Activated CD4-positive, alpha-beta T cell treated with anti-CD3 and anti-CD28 coated beads for 48 hours (primary cell): ENCODE data around the gene KCNN4.

Experiments
- DNase-seq: peaks from one replicate; pipeline ENCODE4 v3.0.0-alpha.2; 2020

KCNN4 gene

DNA sequence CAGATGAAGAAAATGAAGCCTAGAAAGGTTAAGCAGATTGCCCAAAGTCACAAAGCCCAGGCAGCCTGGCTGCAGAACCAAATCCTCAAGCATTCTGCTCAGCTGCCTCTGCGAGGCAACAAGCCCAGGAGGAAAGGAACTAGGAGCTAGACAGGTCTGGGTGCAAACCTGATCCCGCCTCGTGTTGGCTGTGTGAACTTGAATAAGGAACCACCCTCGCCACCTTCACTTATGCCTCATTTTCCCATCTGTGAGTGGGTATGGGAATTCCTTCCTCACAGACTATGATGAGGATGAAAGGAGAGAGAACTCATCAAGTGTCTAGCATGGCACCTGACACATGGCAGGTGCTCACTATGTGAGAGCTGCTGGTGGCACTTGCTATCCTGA lies 32.6 kb downstream of the KCNN4 start:
- DNase-seq: no peak

DNA sequence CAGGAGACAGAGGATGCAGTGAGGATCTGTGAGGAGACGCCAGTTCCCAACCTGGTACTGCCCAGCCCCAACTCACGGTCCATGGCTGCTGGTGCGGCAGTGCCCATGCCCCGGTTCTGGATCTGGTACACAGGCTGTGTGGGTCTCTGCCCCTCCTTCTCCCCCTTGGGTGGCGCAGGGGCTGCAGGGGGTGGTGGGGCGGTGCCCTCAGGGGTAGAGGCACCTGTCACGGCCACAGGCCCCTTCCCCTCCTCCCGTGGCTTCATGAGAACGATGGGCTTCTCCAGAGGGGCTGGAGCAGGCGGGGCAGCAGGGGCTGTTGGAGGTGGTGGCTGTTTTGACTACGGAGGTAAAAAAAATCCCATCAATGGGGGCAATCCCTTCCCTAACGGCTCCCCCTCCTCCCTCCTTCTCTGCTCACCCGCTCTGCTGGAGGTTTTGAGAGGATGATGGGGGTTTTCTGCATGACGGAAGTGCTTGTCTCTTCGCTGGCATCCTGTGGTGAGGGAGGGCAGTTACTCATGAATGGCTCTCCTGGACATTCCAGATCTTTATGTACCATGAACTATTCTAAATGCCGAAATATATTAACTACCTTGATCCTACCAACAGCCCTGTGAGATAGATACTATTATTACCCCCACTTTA lies 33.1 kb downstream of the KCNN4 start:
- no peak for DNase-seq

DNA sequence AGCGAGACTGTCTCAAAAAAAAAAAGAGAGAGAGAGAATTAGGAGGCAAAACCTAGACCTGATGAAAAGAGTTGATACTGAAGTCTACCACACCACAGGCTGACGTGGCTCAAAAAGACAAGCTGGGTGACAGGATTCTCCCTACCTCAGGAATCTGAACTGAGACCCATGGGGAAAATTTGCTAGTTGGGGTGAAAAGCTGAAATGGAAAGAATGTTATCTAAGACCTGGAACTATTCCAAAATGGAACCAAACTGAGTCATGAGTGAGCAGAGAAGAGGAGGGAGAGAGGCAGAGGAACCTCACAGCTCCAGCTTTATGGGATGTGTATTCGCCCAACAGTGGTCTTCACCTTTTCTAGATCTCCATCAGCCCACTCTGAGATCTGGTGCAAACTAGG lies 37.7 kb downstream of the KCNN4 start:
- no peak for DNase-seq

DNA sequence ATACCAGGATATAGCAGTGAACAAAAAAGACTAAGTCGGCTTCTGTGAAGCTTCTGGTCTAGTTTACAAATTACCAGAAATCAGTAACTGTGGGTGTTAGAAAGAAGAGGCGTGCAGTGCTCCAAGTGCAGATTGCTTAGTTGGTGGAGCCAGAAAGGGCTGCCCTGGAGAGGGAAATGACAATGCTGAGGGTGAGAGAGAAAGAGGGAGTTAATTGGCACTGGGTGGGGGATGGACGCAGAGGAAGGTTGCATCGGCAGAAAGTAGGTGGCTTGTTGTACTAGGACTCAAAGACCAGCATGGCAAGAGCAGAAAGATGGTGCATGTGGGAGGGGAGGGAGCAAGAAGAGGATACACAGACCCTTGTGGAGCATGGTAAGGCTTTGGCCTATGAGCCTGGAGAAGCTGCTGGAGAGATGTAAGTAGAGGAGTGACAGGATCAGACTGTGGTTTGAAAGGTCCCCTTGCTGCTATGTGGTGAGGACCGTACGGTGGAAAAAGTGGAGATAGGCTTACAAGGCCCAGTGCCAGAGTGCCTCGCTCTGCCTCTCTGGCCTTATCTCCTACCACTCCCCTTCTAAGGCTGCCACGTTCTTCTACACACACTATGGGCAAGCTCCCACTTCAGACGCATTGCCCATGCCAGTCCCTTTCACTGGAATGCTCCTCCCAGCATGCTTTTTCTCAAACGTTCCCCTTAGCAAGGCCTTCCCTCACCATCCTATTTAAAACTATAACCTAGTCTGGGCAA lies 39.5 kb downstream of the KCNN4 start:
- no peak for DNase-seq

DNA sequence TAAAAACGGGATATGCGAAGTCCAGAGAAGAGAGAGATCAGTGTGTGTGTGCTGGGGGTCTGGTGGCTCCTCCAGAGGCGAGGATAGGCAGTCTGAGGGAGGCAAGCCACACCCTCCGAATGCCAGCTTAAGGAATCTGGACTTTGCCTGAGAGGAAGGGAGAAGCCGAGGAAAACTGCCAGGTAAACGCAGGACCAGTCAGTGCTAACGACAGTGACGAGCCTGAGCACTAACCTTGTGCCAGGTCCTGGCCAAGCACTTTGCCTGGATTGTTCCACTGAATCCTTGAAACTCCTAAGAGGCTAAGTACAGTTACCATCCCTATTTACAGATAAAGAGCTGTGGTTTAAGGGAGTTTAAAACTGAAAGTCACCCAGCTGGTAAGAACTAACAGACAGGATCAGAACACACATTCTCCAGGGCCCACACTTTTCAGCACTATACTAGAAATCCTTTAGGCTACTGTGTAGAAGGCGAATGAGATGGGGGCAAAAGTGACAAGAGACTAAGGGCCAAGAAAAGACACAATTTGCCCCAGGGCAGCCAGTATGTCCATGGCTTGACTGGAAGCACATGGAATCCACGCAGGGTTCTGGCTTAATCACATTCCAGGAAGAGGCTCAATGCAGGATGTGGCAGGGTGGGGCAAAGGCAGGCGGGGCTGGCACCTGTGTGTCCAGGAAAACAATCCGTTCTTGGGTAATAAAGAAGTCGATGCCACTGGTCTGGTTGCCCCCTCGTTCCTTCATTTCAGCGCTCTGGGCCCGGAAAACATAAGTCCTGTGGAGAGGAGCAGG lies 41.1 kb downstream of the KCNN4 start:
- DNase-seq: no peak

DNA sequence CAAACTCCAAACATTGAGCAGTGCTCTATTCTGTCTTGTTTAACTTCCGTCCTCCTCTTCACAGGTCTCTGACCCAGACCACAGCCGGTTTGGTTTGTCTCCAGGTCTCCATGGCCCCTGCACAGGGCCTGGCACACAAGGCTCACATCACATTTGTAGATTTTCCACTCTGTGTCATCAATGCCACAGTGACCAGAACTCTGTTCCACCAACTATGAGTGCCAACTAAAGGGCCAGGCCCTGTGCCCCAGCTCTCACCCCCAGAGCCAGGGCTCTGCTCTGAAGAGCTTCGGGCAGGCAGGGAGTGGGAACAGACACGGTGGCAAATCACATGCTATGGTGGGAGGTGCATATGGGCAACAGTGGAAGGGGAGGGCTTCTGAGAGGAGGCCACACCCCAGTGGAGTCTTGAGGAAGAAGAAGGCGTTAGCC lies 42.0 kb downstream of the KCNN4 start:
- DNase-seq: no peak

DNA sequence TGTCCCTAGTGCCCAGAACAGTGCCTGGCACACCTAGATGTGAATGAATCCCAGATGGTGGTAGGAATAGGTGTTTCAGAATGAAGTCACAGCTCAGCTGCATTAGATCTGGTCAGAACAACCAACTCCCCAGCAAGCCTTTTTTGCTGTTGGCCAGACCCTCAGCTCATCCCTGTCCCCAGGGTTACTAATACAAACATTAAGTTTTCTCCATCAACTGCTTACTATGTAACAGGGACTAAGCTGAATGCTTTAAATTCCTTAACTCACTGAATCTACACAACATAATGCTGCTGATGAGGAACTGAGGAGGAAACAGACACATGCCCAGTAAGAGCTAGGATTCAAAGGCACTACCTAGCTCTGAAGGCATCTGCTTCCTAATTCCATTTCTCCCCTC lies 44.8 kb downstream of the KCNN4 start:
- DNase-seq: no peak

DNA sequence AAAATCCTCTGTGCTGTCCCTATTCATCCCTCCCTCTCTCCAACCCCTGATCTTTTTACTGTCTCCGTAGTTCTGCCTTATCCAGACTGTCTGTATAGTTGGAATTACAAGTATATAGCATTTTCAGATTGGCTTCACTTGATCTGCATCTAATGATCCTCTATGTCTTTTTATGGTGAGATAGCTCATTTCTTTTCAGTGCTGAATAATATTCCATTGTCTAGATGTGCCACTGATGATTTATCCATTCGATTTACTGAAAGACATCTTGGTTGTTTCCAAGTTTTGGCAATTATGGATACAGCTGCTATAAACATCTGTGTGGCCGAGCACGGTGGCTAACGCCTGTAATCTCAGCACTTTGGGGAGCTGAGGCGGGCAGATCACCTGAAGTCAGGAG lies 45.8 kb downstream of the KCNN4 start:
- DNase-seq: no peak

DNA sequence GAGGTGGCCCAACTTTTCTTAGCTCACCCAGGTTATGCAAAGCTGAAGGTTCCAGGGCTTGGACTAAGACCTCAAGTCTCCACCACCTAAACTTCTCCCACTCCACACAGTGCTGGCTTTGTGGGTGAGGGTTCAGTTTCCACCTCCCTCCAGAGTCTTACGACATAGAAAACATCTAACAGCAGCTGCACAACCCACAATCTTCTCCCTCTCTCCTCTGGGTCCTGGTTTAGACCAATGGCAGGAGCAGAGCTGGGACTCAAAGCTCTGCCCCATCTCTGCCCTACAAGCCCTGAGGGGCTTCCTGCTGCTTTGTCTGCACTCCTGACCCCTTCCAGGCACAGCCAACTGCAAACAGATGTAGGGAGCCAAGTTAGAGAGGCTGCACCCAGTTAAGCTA lies 48.9 kb downstream of the KCNN4 start:
- no peak for DNase-seq

DNA sequence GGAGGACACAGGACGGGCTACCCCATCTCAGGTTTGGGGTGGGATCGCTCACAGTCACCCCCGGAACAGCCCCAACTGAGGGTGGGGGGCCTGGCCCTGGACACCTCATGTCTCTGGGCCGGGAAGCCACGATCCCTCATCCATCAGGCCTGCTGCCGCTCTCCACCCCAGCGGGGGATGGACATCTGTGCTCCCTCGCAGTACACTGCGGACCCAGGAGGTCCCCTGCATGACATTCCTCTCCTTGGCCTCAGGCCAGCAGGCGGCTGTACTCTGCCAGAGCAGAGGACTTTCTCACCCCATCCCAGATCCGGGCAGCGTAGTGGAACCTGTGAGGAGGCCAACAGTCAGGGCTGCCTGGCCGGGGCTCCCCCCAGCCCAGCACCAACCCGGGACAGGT lies 49.4 kb downstream of the KCNN4 start:
- DNase-seq: no peak

DNA sequence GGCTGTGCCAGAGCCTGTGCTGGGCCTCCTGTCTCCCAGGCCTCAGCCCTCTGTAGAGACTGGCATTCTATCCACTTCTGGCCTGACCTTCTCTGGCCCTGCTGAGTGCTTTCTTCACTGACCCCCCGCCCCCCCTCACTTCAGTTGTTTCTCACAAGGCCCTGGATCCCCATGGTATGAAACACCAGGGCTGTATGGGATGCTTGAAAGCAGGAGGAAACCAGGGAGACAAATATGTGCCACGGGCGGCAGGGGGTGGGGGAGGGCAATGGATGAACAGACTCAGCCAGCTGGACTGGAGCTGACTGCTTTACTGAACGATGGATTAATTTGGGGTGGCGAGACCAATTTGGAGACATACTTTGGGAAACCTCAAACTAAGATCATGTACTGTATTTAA lies 50.9 kb downstream of the KCNN4 start:
- no peak for DNase-seq

DNA sequence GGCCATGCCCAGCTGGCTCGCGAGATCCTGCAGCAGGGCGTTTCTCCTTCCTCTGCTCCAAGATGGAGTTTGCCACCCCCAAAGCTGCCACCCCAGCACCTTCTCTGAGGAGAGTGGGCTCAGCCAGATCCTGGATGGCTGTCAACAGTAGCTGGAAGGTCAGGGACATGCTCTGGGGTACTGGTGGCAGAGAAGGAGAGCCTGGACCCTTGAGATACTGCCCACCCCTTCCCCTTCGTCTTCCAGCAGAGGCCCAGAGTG lies 53.2 kb downstream of the KCNN4 start:
- no peak for DNase-seq

DNA sequence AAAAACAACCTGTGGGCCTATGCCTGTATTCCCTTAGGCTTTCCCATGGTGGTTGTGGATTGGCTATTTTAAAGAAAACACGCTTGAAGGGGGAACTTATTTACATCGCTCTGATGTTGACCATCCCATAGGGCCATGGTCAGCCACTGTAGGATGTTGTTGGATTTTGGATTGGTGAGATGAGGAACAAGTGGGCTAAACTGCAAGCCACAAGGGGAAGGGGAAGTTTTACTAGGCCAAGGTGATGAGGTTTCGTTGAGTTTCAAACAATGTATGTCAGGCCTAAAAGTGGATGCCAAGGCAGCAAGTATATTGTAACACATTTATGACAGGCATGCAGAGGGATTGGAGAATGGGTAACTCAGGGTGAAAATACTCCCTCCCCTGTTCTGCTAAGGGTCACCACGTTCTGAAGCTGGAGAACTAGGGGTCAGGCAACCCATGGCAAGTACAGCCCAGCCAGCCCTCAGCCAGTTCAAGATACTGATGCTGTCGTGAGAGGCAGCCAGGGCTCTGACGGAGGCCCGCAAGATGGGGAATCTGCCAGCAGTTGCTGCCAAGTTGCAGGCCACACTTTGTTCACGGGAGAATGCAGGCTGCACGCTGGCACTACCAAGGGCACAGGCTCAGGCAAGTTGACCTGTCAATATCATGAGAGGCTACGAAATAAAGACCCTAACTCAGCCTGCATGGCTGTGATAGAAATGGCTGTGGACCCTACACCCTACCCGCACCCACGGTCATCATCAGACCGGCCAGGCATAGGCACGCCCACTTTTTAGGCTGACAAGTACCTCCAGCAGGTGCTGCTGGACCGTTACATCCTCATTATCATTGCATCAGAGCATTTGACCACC lies 53.8 kb downstream of the KCNN4 start:
- no peak for DNase-seq

DNA sequence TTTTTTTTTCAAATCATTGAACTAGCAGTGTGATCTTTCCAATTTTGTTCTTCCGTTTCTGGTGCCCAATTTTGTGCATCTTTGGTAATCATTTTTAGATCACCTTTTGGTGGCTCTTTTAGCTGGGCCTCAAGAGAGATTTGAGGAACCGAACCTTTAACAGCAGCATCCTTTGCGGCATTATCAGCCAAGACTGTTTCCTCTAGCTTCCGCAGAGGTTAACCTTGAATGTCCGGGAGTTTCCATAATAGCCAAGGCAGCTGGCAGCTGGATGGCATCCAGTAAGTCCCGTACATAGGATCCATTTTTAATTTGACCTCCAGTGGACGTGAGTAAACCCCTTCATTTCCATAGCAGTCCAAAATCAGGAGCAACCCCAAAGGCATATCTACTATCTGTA lies 55.3 kb downstream of the KCNN4 start:
- DNase-seq: no peak

DNA sequence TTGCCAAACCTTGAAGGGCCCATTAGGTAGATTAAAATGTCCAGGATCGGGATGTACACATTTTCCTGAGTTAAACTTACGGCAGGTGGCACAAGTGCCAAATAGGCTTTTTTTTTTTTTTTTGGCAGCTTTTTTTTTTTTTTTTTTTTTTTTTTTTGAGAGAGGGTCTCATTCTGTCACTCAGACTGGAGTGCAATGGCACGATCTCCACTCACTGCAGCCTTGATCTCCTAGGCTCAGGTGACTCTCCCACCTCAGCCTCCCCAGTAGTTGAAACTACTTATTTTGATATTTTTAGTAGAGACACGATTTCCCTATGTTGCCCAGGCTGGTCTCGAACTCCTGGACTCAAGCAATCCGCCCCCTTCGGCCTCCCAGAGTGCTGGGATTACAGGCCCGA lies 55.9 kb downstream of the KCNN4 start:
- no peak for DNase-seq

DNA sequence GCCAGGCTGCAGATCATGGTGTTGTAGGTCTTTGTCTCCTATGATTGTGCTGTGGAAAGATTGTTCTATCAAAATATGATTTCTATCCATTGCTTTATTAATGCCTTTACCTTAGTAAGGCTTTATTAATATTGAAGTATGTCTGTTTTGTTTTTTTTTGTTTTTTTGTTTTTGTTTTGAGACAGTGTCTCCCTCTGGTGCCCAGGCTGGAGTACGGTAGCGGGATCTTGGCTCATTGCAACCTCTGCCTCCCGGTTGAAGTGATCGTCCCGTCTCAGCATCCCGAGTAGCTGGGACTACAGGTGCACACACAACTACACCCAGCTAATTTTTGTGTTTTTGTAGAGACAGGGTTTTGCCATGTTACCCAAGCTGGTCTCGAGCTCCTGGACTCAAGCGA lies 57.2 kb downstream of the KCNN4 start:
- DNase-seq: no peak

DNA sequence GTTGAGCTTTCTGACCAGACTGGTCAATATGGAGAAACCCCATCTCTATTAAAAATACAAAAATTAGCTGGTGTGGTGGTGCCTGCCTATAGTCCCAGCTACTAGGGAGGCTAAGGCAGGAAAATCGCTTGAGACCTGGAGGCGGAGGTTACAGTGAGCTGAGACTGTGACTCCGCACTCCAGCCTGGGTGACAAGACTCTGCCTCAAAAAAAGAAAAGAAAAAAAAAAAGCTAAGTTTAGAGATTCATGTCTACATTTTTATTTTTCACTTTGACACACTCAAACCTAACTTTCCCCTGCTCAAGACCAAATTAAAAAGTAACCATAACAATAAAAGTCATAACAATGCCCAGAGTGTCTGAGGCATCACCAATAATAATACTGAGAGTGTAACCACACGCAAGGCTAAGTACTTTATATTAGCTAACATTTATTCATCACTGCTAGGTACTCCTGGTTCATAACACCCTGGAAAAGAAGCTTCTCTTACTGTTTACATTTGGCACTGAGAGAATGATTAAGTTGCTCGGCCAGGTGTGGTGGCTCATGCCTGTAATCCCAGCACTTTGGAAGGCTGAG lies 59.2 kb downstream of the KCNN4 start:
- no peak for DNase-seq

DNA sequence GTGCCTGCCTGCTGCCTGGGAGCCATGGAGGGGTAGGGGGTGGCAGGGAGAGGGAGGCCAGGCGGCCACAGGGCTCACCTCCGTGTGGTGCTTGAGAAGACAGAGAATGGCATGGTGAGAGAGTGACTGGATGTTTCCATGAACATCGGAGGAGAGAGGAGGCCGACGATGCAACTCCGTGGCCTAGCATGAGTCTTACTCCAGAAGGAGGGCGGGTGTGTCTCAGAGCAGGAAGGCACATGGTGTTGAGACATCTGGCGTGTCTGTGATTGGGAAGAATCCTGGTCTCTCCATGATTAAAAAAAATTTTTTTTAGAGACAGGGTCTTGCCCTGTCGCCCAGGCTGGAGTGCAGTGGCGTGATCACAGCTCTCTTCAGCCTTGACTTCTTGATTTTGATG lies 59.8 kb downstream of the KCNN4 start:
- DNase-seq: peak; percentile 29

DNA sequence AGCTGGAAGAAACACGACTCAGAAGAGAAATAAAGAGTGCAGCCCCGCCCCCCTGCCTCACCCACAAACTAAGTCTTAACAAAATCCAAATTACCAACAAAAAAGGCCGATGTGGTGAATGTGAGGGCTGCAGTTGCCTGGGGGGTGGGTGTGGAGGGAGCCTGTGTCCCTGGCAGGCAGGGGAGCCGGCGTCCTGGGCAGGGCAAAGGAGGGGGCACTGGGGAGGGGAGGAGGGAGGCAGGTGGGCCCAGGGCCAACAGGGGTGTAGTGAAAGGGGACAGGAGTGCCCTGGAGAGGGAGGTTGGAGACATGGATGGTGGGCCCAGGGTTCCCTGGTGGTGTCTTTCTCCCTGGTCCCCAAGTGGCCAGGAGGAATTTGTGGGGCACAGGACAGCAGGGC lies 60.9 kb downstream of the KCNN4 start:
- DNase-seq: no peak

DNA sequence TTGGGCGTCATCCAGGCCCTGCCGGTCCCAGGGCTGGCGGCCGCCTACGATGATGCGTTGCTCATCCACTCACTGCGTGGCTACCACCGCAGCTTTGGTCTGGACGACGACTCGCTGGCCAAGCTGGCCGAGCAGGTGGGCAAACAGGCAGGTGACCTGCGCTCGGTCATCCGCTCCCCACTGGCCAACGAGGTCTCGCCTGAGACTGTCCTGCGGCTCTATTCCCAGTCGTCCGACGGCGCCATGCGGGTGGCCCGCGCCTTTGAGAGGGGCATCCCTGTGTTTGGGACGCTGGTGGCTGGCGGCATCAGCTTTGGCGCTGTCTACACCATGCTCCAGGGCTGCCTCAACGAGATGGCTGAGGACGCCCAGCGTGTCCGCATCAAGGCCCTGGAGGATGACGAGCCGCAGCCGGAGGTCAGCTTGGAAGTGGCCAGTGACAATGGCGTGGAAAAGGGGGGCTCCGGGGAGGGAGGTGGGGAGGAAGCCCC lies 61.4 kb downstream of the KCNN4 start:
- DNase-seq: no peak

DNA sequence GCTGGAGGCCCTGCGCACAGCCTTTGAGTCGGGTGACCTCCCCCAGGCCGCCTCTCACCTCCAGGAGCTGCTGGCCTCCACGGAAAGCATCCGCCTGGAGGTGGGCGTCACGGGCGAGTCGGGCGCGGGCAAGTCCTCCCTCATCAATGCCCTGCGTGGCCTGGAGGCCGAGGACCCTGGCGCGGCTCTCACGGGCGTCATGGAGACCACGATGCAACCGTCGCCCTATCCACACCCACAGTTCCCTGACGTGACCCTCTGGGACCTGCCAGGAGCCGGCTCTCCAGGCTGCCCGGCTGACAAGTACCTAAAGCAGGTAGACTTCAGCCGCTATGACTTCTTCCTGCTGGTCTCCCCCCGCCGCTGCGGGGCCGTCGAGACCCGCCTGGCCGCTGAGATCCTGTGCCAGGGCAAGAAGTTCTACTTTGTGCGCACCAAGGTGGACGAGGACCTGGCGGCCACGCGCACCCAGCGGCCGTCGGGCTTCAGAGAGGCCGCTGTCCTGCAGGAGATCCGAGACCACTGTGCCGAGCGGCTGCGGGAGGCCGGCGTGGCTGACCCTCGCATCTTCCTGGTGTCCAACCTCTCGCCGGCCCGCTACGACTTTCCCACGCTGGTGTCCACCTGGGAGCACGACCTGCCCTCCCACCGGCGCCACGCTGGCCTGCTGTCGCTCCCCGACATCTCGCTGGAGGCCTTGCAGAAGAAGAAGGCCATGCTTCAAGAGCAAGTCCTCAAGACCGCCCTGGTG lies 62.0 kb downstream of the KCNN4 start:
- no peak for DNase-seq
